A375 (cell line): ENCODE measurements around the gene OR1A2. TPM values are rescaled to one million over a fixed set of nuclear protein-coding genes. Genes with fewer than 3 reads are reported as not detected.

Source experiments
- total RNA-seq: library from RNA; depleted of rRNA; stranded (reverse); fragments of >200 nt; shearing (Covaris generic); gene quantifications from 2 replicates; pipeline ENCODE4 v1.2.3, GENCODE V29; 2014; rRNA removed

Gene OR1A2, protein sequence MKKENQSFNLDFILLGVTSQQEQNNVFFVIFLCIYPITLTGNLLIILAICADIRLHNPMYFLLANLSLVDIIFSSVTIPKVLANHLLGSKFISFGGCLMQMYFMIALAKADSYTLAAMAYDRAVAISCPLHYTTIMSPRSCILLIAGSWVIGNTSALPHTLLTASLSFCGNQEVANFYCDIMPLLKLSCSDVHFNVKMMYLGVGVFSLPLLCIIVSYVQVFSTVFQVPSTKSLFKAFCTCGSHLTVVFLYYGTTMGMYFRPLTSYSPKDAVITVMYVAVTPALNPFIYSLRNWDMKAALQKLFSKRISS
- not detected in 2 replicates for total RNA-seq

GRCh38 chr17:3197219-3197618 lies at the start of gene OR1A2:
OR1A2 (plus strand) TSS chr17:3197519; CDS start chr17:3197519, 0 bp downstream.

GRCh38 chr17:3207367-3207766 lies 10.0 kb downstream of the OR1A2 start, which contains the start of gene OR1A1:
OR1A1 (plus strand) TSS chr17:3207667; CDS start chr17:3215621, 7,954 bp downstream.

Other genes starting within 250 kb of the OR1A2 start
- gene OR1D5, start 133.9 kb upstream of the OR1A2 start, total RNA-seq, result not detected in 2 replicates
- gene OR1D2, start 93.1 kb upstream of the OR1A2 start, total RNA-seq, result not detected in 2 replicates
- gene OR1G1, start 70.0 kb upstream of the OR1A2 start, total RNA-seq, result not detected in 2 replicates
- not detected in 2 replicates for gene OR1A1, start 10.1 kb downstream of the OR1A2 start, total RNA-seq
- gene OR3A1, start 100.8 kb downstream of the OR1A2 start, total RNA-seq, result not detected in 2 replicates
- 0.75 and 1.8 TPM in 2 replicates for gene OR3A2, start 188.8 kb downstream of the OR1A2 start, total RNA-seq
- gene OR1E1, start 200.9 kb downstream of the OR1A2 start, total RNA-seq, result not detected in 2 replicates
- not detected in 2 replicates for gene OR3A3, start 213.9 kb downstream of the OR1A2 start, total RNA-seq
- not detected in 2 replicates for gene OR1E2, start 236.3 kb downstream of the OR1A2 start, total RNA-seq